Measurements from ENCODE around the gene FOXO3. TPM values are rescaled to one million over a fixed set of nuclear protein-coding genes. Genes with fewer than 3 reads are reported as not detected.
"Not testable (repeated sequence)": the region's sequence is repeated elsewhere in the genome, so short reads cannot be mapped to it uniquely, and the experiment has no call there.

FOXO3 gene
- total RNA-seq, 1 experiment from 2014 or later = 58.8 TPM

- no peak for DNase-seq (ENCODE audit: low read depth)
These were observed 5.2 kb upstream of the FOXO3 start for GRCh38 chr6:108555399-108556052.

- DNase-seq (ENCODE audit: low read depth) = no peak
These were observed 4.5 kb upstream of the FOXO3 start for GRCh38 chr6:108556250-108556649.

- no peak for DNase-seq (ENCODE audit: low read depth)
These were observed 3.7 kb upstream of the FOXO3 start for GRCh38 chr6:108556866-108557493.

- peak; percentile 63 for DNase-seq (ENCODE audit: low read depth)
These were observed 3.0 kb upstream of the FOXO3 start for GRCh38 chr6:108557494-108558371.

GRCh38 chr6:108558372-108559096 lies 2.2 kb upstream of the FOXO3 start:
- peak; percentile 99 for DNase-seq (ENCODE audit: low read depth)

- peak; percentile 86 for DNase-seq (ENCODE audit: low read depth)
These were observed 1.4 kb upstream of the FOXO3 start for GRCh38 chr6:108559097-108559883.

- DNase-seq (ENCODE audit: low read depth) = peak; percentile 77
These were observed 744 bp upstream of the FOXO3 start for GRCh38 chr6:108559884-108560462.

GRCh38 chr6:108561309-108561647 lies 561 bp downstream of the FOXO3 start:
- DNase-seq (ENCODE audit: low read depth) = not testable (repeated sequence)

- no peak for DNase-seq (ENCODE audit: low read depth)
These were observed 1.2 kb downstream of the FOXO3 start for GRCh38 chr6:108561742-108562502.

- peak; percentile 95 for DNase-seq (ENCODE audit: low read depth)
These were observed 1.8 kb downstream of the FOXO3 start for GRCh38 chr6:108562503-108562993.

- no peak for DNase-seq (ENCODE audit: low read depth)
These were observed 2.6 kb downstream of the FOXO3 start for GRCh38 chr6:108563292-108563691.

GRCh38 chr6:108564178-108564577 lies 3.5 kb downstream of the FOXO3 start:
- peak; percentile 97 for DNase-seq (ENCODE audit: low read depth)

- DNase-seq (ENCODE audit: low read depth) = no peak
These were observed 4.5 kb downstream of the FOXO3 start for GRCh38 chr6:108565091-108565766.

- DNase-seq (ENCODE audit: low read depth) = peak; percentile 87
These were observed 5.2 kb downstream of the FOXO3 start for GRCh38 chr6:108565893-108566292.

GRCh38 chr6:108566406-108566805 lies 5.7 kb downstream of the FOXO3 start:
- no peak for DNase-seq (ENCODE audit: low read depth)

- no peak for DNase-seq (ENCODE audit: low read depth)
These were observed 7.4 kb downstream of the FOXO3 start for GRCh38 chr6:108568101-108568500.

GRCh38 chr6:108568551-108569305 lies 8.0 kb downstream of the FOXO3 start:
- DNase-seq (ENCODE audit: low read depth) = no peak

- no peak for DNase-seq (ENCODE audit: low read depth)
These were observed 9.8 kb downstream of the FOXO3 start for GRCh38 chr6:108570517-108570916.

Data from LHCN-M2 (cell line).